Progenitor cell of endocrine pancreas (in vitro differentiated cells): ENCODE results near the gene CORO6. TPM values are rescaled to one million over a fixed set of nuclear protein-coding genes. Genes with fewer than 3 reads are reported as not detected.

ENCODE experiments used
- DNase-seq: peaks from one replicate; pipeline ENCODE4 v3.0.0; 2021; ENCODE audit warnings: low spot score; ENCODE audit not compliant: unreplicated experiment
- H3K27ac Mint-ChIP-seq: 2 replicates; pipeline ENCODE4 v1.8.0; 2021; ENCODE audit warnings: mild to moderate bottlenecking, moderate library complexity, mixed read lengths
- H3K27me3 Mint-ChIP-seq: 2 replicates; pipeline ENCODE4 v1.8.0; 2021; ENCODE audit warnings: mixed read lengths
- H3K36me3 Mint-ChIP-seq: 2 replicates; pipeline ENCODE4 v1.8.0; 2022; ENCODE audit warnings: mixed read lengths; ENCODE audit not compliant: insufficient read depth
- H3K4me1 Mint-ChIP-seq: 2 replicates; pipeline ENCODE4 v1.8.0; 2021; ENCODE audit warnings: low read depth, mixed read lengths
- H3K4me3 Mint-ChIP-seq: 2 replicates; pipeline ENCODE4 v1.8.0; 2021; ENCODE audit warnings: low read depth, mild to moderate bottlenecking, moderate library complexity, mixed read lengths
- H3K9me3 Mint-ChIP-seq: 2 replicates; pipeline ENCODE4 v1.8.0; 2021; ENCODE audit warnings: low read depth, mixed read lengths
- total RNA-seq: library from RNA; stranded (reverse); gene quantifications from 2 replicates; pipeline ENCODE4 v1.2.1, GENCODE V29; 2021
- TF ChIP-seq, protein P1 (sequence below): fragments of 200-600 bp; sonication (generic); IDR thresholded peaks from one replicate; pipeline ENCODE4 v1.5.0; 2021; ENCODE audit warnings: antibody characterized with exemption, mild to moderate bottlenecking; ENCODE audit not compliant: unreplicated experiment

The CORO6 gene
- total RNA-seq, 1 donor from 2014 or later, result not detected

DNA sequence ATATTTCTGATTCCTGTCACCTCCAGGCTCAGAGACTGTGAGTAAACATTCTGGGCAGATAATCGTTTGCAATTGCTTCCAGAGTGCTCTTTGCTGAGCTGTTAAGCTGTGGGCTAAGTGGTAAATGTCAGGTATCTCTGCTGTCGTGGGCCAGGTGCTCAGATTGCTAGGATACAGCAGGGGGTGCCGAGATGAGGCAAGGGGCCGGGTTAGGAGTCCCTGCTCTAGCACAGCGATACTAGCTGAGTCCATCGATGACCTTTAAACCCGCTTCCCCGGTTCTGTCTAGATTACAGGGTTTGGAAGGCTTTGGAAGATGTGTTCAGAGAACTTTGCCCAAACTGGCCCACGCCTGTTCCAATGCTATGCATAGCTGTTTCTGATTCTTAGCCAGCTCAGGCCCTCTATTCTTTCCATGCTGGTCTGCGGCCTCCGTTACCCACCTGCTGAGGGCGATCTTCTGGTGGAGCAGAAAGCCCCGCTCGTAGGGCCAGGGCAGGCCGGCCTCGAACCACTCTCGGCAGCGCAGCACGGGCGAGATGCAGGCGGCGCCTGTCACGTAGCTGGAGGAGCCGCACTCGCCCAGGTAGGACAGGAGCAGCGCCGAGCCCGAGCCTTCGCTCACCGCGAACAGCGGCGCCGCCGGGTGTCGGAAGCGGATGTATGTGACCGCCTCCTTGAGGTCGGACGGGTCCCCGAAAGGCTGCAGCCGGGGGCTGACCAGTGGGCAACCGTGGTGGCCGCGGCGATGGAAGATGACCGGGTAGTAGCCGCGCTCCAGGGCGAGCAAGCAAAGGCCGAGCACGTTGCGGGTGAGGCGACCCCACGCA lies 56.9 kb downstream of the CORO6 start:
- Mint-ChIP-seq H3K4me3 (peak overlapping the region; percentile 66), H3K27ac (peak overlapping the region; percentile 79), H3K4me1 (peaks cover 13% of the 10 kb centered on the region), H3K36me3 (peaks cover 3% of the 10 kb centered on the region), H3K27me3 (peaks cover 50% of the 10 kb centered on the region), H3K9me3 (no peaks in the 10 kb centered on the region)
- no peak for DNase-seq
- TF ChIP-seq, protein P1, sequence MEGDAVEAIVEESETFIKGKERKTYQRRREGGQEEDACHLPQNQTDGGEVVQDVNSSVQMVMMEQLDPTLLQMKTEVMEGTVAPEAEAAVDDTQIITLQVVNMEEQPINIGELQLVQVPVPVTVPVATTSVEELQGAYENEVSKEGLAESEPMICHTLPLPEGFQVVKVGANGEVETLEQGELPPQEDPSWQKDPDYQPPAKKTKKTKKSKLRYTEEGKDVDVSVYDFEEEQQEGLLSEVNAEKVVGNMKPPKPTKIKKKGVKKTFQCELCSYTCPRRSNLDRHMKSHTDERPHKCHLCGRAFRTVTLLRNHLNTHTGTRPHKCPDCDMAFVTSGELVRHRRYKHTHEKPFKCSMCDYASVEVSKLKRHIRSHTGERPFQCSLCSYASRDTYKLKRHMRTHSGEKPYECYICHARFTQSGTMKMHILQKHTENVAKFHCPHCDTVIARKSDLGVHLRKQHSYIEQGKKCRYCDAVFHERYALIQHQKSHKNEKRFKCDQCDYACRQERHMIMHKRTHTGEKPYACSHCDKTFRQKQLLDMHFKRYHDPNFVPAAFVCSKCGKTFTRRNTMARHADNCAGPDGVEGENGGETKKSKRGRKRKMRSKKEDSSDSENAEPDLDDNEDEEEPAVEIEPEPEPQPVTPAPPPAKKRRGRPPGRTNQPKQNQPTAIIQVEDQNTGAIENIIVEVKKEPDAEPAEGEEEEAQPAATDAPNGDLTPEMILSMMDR, result peak; percentile 28

Other genes starting within 250 kb of the CORO6 start
- 89.1 and 90.3 TPM in 2 replicates for gene TAOK1, start 232.5 kb downstream of the CORO6 start, total RNA-seq
- gene ABHD15, start 55.9 kb downstream of the CORO6 start, total RNA-seq, result 5.3 and 5.4 TPM in 2 replicates
- 39.7 and 40.2 TPM in 2 replicates for gene TP53I13, start 54.2 kb downstream of the CORO6 start, total RNA-seq
- gene GIT1, start 33.3 kb downstream of the CORO6 start, total RNA-seq, result 51.6 and 54.9 TPM in 2 replicates
- 22.8 and 27.5 TPM in 2 replicates for gene ANKRD13B, start 29.8 kb downstream of the CORO6 start, total RNA-seq